GM23338 (cell line): ENCODE results near the gene PSAPL1. TPM values are rescaled to one million over a fixed set of nuclear protein-coding genes. Genes with fewer than 3 reads are reported as not detected.

Experiments used
- ATAC-seq: fragments of 200-7000 bp; cut with Tn5 transposase; 3 replicates; pipeline ENCODE4 v1.9.1; 2020
- DNase-seq: peaks from one replicate; pipeline ENCODE4 v3.0.0-alpha.2; 2015; ENCODE audit warnings: low spot score
- H2AFZ ChIP-seq: fragments of 200-600 bp; sonication (generic); 2 replicates; pipeline ENCODE4 v1.8.0; 2016; ENCODE audit warnings: antibody characterized with exemption, mild to moderate bottlenecking, moderate library complexity
- H3F3A ChIP-seq: fragments of 200-600 bp; sonication (generic); replicated peaks from 2 replicates; pipeline ENCODE4 v1.8.0; 2017; ENCODE audit warnings: antibody characterized with exemption, mixed run types, low read depth
- H3K27ac ChIP-seq: fragments of 200-600 bp; sonication (generic); 2 replicates; pipeline ENCODE4 v1.6.1; 2016; ENCODE audit warnings: low read depth
- H3K27me3 ChIP-seq: fragments of 200-600 bp; sonication (generic); 2 replicates; pipeline ENCODE4 v1.8.0; 2016; ENCODE audit warnings: mild to moderate bottlenecking, mixed run types, moderate library complexity; ENCODE audit not compliant: insufficient read depth
- H3K36me3 ChIP-seq: fragments of 200-600 bp; sonication (generic); 2 replicates; pipeline ENCODE4 v1.8.0; 2016; ENCODE audit warnings: mild to moderate bottlenecking; ENCODE audit not compliant: insufficient read depth
- H3K4me1 ChIP-seq: fragments of 200-600 bp; sonication (generic); 2 replicates; pipeline ENCODE4 v1.8.0; 2016; ENCODE audit warnings: mild to moderate bottlenecking, moderate library complexity; ENCODE audit not compliant: insufficient read depth
- H3K4me2 ChIP-seq: fragments of 200-600 bp; sonication (generic); 2 replicates; pipeline ENCODE4 v1.7.1; 2017; ENCODE audit warnings: mixed run types
- H3K4me3 ChIP-seq: fragments of 200-600 bp; sonication (generic); 2 replicates; pipeline ENCODE4 v1.6.1; 2016; ENCODE audit warnings: mixed run types
- H3K79me2 ChIP-seq: fragments of 200-600 bp; sonication (generic); replicated peaks from 2 replicates; pipeline ENCODE4 v1.8.0; 2017; ENCODE audit warnings: mild to moderate bottlenecking; ENCODE audit not compliant: insufficient read depth
- H3K9me2 ChIP-seq: fragments of 200-600 bp; sonication (generic); 2 replicates; pipeline ENCODE4 v1.8.0; 2017; ENCODE audit not compliant: insufficient read depth
- H4K20me1 ChIP-seq: fragments of 200-600 bp; sonication (generic); replicated peaks from 2 replicates; pipeline ENCODE4 v1.8.0; 2017; ENCODE audit warnings: mild to moderate bottlenecking; ENCODE audit not compliant: insufficient read depth
- H3K27ac Mint-ChIP-seq: 2 replicates; pipeline ENCODE4 v1.8.0; 2020; ENCODE audit warnings: inconsistent platforms, mild to moderate bottlenecking, moderate library complexity, mixed read lengths
- H3K27me3 Mint-ChIP-seq: 3 replicates; pipeline ENCODE4 v1.8.0; 2022; ENCODE audit warnings: low read depth, mild to moderate bottlenecking, moderate library complexity, mixed read lengths, inconsistent platforms; ENCODE audit not compliant: insufficient read depth, poor library complexity
- H3K36me3 Mint-ChIP-seq: 3 replicates; pipeline ENCODE4 v1.8.0; 2021; ENCODE audit warnings: low read depth, mild to moderate bottlenecking, inconsistent platforms, moderate library complexity, mixed read lengths
- H3K4me1 Mint-ChIP-seq: 3 replicates; pipeline ENCODE4 v1.8.0; 2020; ENCODE audit warnings: mild to moderate bottlenecking, inconsistent platforms, mixed read lengths
- H3K4me3 Mint-ChIP-seq: 3 replicates; pipeline ENCODE4 v1.8.0; 2021; ENCODE audit warnings: moderate library complexity, mild to moderate bottlenecking, inconsistent platforms, mixed read lengths
- H3K9me3 Mint-ChIP-seq: 3 replicates; pipeline ENCODE4 v1.8.0; 2020; ENCODE audit warnings: moderate library complexity, mild to moderate bottlenecking, inconsistent platforms, mixed read lengths
- CREB1 ChIP-seq: fragments of 250-450 bp; sonication (Bioruptor Pico); IDR thresholded peaks from 2 replicates; pipeline ENCODE4 v1.5.0; 2020; ENCODE audit warnings: low read depth, mild to moderate bottlenecking, moderate library complexity
- EZH2 ChIP-seq: fragments of 200-600 bp; sonication (generic); IDR thresholded peaks from one replicate; pipeline ENCODE4 v1.8.0; 2017; ENCODE audit warnings: antibody characterized with exemption, mild to moderate bottlenecking, low read depth; ENCODE audit not compliant: unreplicated experiment
- JUNB ChIP-seq: IDR thresholded peaks from one replicate; pipeline ENCODE4 v1.6.1; 2016; ENCODE audit warnings: antibody characterized with exemption; ENCODE audit not compliant: unreplicated experiment
- NANOG ChIP-seq: IDR thresholded peaks from 2 replicates; pipeline ENCODE4 v1.6.1; 2016; ENCODE audit warnings: antibody characterized with exemption, borderline replicate concordance
- POLR2AphosphoS5 ChIP-seq: IDR thresholded peaks from 2 replicates; pipeline ENCODE4 v1.6.1; 2016; ENCODE audit warnings: antibody characterized with exemption, low read depth
- STAT1 ChIP-seq: IDR thresholded peaks from one replicate; pipeline ENCODE4 v1.6.1; 2016; ENCODE audit warnings: antibody characterized with exemption; ENCODE audit not compliant: unreplicated experiment
- ZNF114 ChIP-seq: fragments of 250-450 bp; sonication (Bioruptor Pico); IDR thresholded peaks from 2 replicates; pipeline ENCODE4 v1.5.0; 2020; ENCODE audit warnings: mild to moderate bottlenecking, moderate library complexity
- ZNF331 ChIP-seq: fragments of 250-450 bp; sonication (Bioruptor Pico); IDR thresholded peaks from 2 replicates; pipeline ENCODE4 v1.5.0; 2020; ENCODE audit warnings: low read depth, mild to moderate bottlenecking, moderate library complexity
- polyA plus RNA-seq: library from polyadenylated mRNA; unstranded; fragments of >200 nt; fragmentation: Nextera tagmentation; extraction: Ambion mirVana; gene quantifications from 2 replicates; pipeline ENCODE4 v1.2.1, GENCODE V29; 2016
- total RNA-seq: library from RNA; depleted of rRNA; stranded (reverse); fragments of >200 nt; shearing (Covaris generic); gene quantifications from 2 replicates; pipeline ENCODE4 v1.2.3, GENCODE V29; 2014
- TF ChIP-seq, protein P1 (sequence below): IDR thresholded peaks from 2 replicates; pipeline ENCODE4 v1.6.1; 2016; ENCODE audit warnings: antibody characterized with exemption
- TF ChIP-seq, protein P2 (sequence below), 2 experiments: fragments of 200-600 bp in 1 of 2; sonication (generic) in 1 of 2; conservative IDR thresholded peaks; 2 replicates each; pipeline versions ENCODE4 v1.5.1 to v1.6.1; 2016 to 2017; ENCODE audit warnings: antibody characterized with exemption in 2 of 2, low read depth in 2 of 2, mild to moderate bottlenecking in 2 of 2, moderate library complexity in 1 of 2

PSAPL1 gene
- total and polyA plus RNA-seq, 2 experiments from 2014 or later, result not detected

GRCh38 chr4:7430965-7431695, 3.6 kb downstream of the PSAPL1 start:
- DNase-seq, result no peak
- H3K4me2 ChIP-seq, result no peak overlapping the region
- H3K36me3 ChIP-seq, result no peaks in the 10 kb centered on the region
- no peak overlapping the region for H3K27ac Mint-ChIP-seq
- H3K4me1 ChIP-seq, result peaks cover 24% of the 10 kb centered on the region
- no peaks in the 10 kb centered on the region for H3K9me3 Mint-ChIP-seq
- H3K4me1 Mint-ChIP-seq, result peaks cover 48% of the 10 kb centered on the region
- H4K20me1 ChIP-seq, result no peaks in the 10 kb centered on the region
- H3F3A ChIP-seq, result no peaks in the 10 kb centered on the region
- no peaks in the 10 kb centered on the region for H3K9me2 ChIP-seq
- no peak overlapping the region for H3K4me3 ChIP-seq
- no peak overlapping the region for H2AFZ ChIP-seq
- no peaks in the 10 kb centered on the region for H3K27me3 ChIP-seq
- TF ChIP-seq STAT1 (no peak), NANOG (no peak)
- H3K27ac ChIP-seq, result no peak overlapping the region
- H3K27me3 Mint-ChIP-seq, result peaks cover 17% of the 10 kb centered on the region
- H3K4me3 Mint-ChIP-seq, result no peak overlapping the region
- ATAC-seq, result no peak
- H3K79me2 ChIP-seq, result no peaks in the 10 kb centered on the region
- H3K36me3 Mint-ChIP-seq, result no peaks in the 10 kb centered on the region

DNA sequence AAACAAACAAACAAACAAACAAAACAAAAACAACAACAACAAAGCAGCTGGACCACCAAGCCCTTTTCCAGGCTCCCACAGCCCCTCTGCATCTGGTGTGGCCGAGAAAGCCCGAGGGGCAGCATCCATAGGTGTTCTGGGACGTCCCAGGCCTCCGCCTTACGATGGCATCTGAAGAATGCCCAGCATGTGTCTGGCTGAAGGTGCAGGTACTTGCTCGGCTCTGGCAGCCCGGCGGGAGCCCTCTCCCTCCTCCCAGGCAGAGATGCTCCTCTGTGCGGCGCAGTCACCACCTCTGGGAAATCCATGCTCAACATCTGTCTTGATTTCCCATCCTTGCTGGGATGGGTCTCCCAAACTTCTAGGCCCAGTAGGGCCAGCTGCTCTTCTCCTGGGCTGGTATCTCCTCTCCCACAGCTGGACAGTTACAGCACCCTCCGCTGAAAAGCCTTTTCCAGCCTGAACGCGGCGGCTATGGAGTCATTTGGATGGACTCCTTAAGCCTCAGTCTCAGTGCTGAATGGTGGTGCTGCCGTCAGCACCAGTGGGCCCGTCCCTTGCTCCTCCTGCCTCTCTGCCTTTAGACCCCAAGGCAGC, 4.3 kb downstream of the PSAPL1 start:
- Mint-ChIP-seq H3K4me3 (no peak overlapping the region), H3K9me3 (no peaks in the 10 kb centered on the region), H3K27me3 (peaks cover 14% of the 10 kb centered on the region), H3K36me3 (no peaks in the 10 kb centered on the region), H3K27ac (no peak overlapping the region), H3K4me1 (peaks cover 43% of the 10 kb centered on the region)
- peak overlapping the region; percentile 38; the same call in 1 of the 2 replicates for H3K4me2 ChIP-seq
- H4K20me1 ChIP-seq, result no peaks in the 10 kb centered on the region
- TF ChIP-seq, protein P1, sequence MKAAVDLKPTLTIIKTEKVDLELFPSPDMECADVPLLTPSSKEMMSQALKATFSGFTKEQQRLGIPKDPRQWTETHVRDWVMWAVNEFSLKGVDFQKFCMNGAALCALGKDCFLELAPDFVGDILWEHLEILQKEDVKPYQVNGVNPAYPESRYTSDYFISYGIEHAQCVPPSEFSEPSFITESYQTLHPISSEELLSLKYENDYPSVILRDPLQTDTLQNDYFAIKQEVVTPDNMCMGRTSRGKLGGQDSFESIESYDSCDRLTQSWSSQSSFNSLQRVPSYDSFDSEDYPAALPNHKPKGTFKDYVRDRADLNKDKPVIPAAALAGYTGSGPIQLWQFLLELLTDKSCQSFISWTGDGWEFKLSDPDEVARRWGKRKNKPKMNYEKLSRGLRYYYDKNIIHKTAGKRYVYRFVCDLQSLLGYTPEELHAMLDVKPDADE, result no peak
- TF ChIP-seq NANOG (no peak), JUNB (no peak), POLR2AphosphoS5 (no peak), ZNF331 (no peak), ZNF114 (CRISPR knock-in tag) (no peak), CREB1 (no peak), EZH2 (no peak), STAT1 (no peak)
- TF ChIP-seq, protein P2, sequence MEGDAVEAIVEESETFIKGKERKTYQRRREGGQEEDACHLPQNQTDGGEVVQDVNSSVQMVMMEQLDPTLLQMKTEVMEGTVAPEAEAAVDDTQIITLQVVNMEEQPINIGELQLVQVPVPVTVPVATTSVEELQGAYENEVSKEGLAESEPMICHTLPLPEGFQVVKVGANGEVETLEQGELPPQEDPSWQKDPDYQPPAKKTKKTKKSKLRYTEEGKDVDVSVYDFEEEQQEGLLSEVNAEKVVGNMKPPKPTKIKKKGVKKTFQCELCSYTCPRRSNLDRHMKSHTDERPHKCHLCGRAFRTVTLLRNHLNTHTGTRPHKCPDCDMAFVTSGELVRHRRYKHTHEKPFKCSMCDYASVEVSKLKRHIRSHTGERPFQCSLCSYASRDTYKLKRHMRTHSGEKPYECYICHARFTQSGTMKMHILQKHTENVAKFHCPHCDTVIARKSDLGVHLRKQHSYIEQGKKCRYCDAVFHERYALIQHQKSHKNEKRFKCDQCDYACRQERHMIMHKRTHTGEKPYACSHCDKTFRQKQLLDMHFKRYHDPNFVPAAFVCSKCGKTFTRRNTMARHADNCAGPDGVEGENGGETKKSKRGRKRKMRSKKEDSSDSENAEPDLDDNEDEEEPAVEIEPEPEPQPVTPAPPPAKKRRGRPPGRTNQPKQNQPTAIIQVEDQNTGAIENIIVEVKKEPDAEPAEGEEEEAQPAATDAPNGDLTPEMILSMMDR (conservative IDR thresholded peaks at IDR 0.05; ENCODE audit: low read depth in 2 of 2), result no peak
- no peaks in the 10 kb centered on the region for H3K79me2 ChIP-seq
- DNase-seq (peak; percentile 74), ATAC-seq (peak; percentile 70)
- H3K27ac ChIP-seq, result no peak overlapping the region
- no peaks in the 10 kb centered on the region for H3K36me3 ChIP-seq
- no peaks in the 10 kb centered on the region for H3K27me3 ChIP-seq
- no peaks in the 10 kb centered on the region for H3F3A ChIP-seq
- H3K4me1 ChIP-seq, result peaks cover 24% of the 10 kb centered on the region
- H3K9me2 ChIP-seq, result no peaks in the 10 kb centered on the region
- H2AFZ ChIP-seq, result no peak overlapping the region
- H3K4me3 ChIP-seq, result no peak overlapping the region
